T1000 (cell line): ENCODE results near the gene GALE.

ENCODE experiments used
- DNase-seq: peaks from one replicate; lab custom pipeline; 2025; ENCODE audit warnings: mixed read lengths; lab: John Stamatoyannopoulos, UW

Gene GALE

GRCh38 chr1:23751050-23751814, 49.3 kb downstream of the GALE start:
- DNase-seq, result peak; percentile 13

GRCh38 chr1:23748016-23748415, 52.5 kb downstream of the GALE start:
- DNase-seq, result no peak
